IMR-90 (cell line): ENCODE data around the gene IER5L. TPM values are rescaled to one million over a fixed set of nuclear protein-coding genes. Genes with fewer than 3 reads are reported as not detected.

Source experiments
- ATAC-seq: fragments of 200-7000 bp; cut with Tn5 transposase; 2 replicates; pipeline ENCODE4 v1.9.1; 2020; ENCODE audit warnings: low read depth, mild to moderate bottlenecking, moderate library complexity
- BruUV-seq: library from RNA; stranded (reverse); fragments of 400-500 nt; replicated peaks from 2 replicates; lab custom pipeline; 2021; lab: Mats Ljungman, UMichigan
- CTCF ChIA-PET: fragments of 300-600 bp; formaldehyde crosslinking; extraction: SDS; loops from one replicate; lab custom pipeline; 2021; ENCODE audit warnings: antibody characterized with exemption; lab: Yijun Ruan, JAX
- POLR2A ChIA-PET: fragments of 300-600 bp; sonication (Branson Sonifier 250); formaldehyde crosslinking; loops from one replicate; lab custom pipeline; 2022; ENCODE audit warnings: antibody characterized with exemption; ENCODE audit not compliant: unreplicated experiment; lab: Charles Lee
- DNase-seq: peaks from one replicate; pipeline ENCODE4 v3.0.0; 2013
- H2AFZ ChIP-seq: replicated peaks from 2 replicates; pipeline ENCODE3; 2013; ENCODE audit warnings: low read length, mild to moderate bottlenecking; ENCODE audit not compliant: poor library complexity
- H2AK5ac ChIP-seq: 2 replicates; pipeline ENCODE4 v1.6.1; 2013; ENCODE audit warnings: low read depth, low read length, inconsistent platforms
- H2AK9ac ChIP-seq: replicated peaks from 2 replicates; pipeline ENCODE3; 2013; ENCODE audit warnings: mild to moderate bottlenecking, low read depth, low read length, moderate library complexity; ENCODE audit not compliant: poor library complexity
- H2BK120ac ChIP-seq: 2 replicates; pipeline ENCODE4 v1.6.1; 2013; ENCODE audit warnings: low read depth, low read length, inconsistent platforms
- H2BK15ac ChIP-seq: 3 replicates; pipeline ENCODE4 v1.6.1; 2013; ENCODE audit warnings: low read depth, low read length, inconsistent platforms
- H2BK20ac ChIP-seq: 2 replicates; pipeline ENCODE4 v1.6.1; 2013; ENCODE audit warnings: low read depth, mild to moderate bottlenecking, inconsistent platforms, low read length, moderate library complexity
- H2BK5ac ChIP-seq: 2 replicates; pipeline ENCODE4 v1.6.1; 2013; ENCODE audit warnings: mild to moderate bottlenecking, low read depth, low read length, inconsistent platforms; ENCODE audit not compliant: poor library complexity, severe bottlenecking
- H3K14ac ChIP-seq: replicated peaks from 2 replicates; pipeline ENCODE4 v1.6.1; 2013; ENCODE audit warnings: low read depth, low read length, inconsistent platforms
- H3K18ac ChIP-seq: 2 replicates; pipeline ENCODE4 v1.6.1; 2013; ENCODE audit warnings: low read depth, low read length, control low read depth
- H3K23ac ChIP-seq: 2 replicates; pipeline ENCODE4 v1.6.1; 2013; ENCODE audit warnings: low read depth, low read length, inconsistent platforms
- H3K27ac ChIP-seq: 2 replicates; pipeline ENCODE4 v1.5.1; 2013; ENCODE audit warnings: mild to moderate bottlenecking, control low read depth, low read length; ENCODE audit not compliant: insufficient read depth
- H3K27me3 ChIP-seq: 2 replicates; pipeline ENCODE4 v1.6.1; 2013; ENCODE audit warnings: low read length; ENCODE audit not compliant: control insufficient read depth, insufficient read depth
- H3K36me3 ChIP-seq: 2 replicates; pipeline ENCODE4 v1.6.1; 2013; ENCODE audit warnings: low read length, mixed read lengths; ENCODE audit not compliant: control insufficient read depth, insufficient read depth
- H3K4ac ChIP-seq: 2 replicates; pipeline ENCODE4 v1.6.1; 2013; ENCODE audit warnings: low read depth, low read length, inconsistent platforms
- H3K4me1 ChIP-seq: 2 replicates; pipeline ENCODE4 v1.6.1; 2013; ENCODE audit warnings: low read length, mixed read lengths; ENCODE audit not compliant: control insufficient read depth, insufficient read depth
- H3K4me2 ChIP-seq: 2 replicates; pipeline ENCODE4 v1.6.1; 2013; ENCODE audit warnings: low read depth, mild to moderate bottlenecking, control low read depth, low read length, moderate library complexity
- H3K4me3 ChIP-seq: 2 replicates; pipeline ENCODE4 v1.5.1; 2013; ENCODE audit warnings: low read depth, mild to moderate bottlenecking, control low read depth, low read length, moderate library complexity; ENCODE audit not compliant: insufficient read depth
- H3K56ac ChIP-seq: 2 replicates; pipeline ENCODE4 v1.6.1; 2013; ENCODE audit warnings: low read length, inconsistent platforms; ENCODE audit not compliant: insufficient read depth; ENCODE audit errors: extremely low read depth
- H3K79me1 ChIP-seq, 2 experiments: 2 replicates each; pipeline ENCODE4 v1.6.1; 2013; ENCODE audit warnings: low read length in 2 of 2, inconsistent platforms in 1 of 2, low read depth in 1 of 2
- H3K9ac ChIP-seq: 2 replicates; pipeline ENCODE4 v1.6.1; 2013; ENCODE audit warnings: low read depth, low read length, control low read depth
- H3K9me1 ChIP-seq: 2 replicates; pipeline ENCODE4 v1.6.1; 2013; ENCODE audit warnings: low read length, inconsistent platforms; ENCODE audit not compliant: insufficient read depth
- H3K9me3 ChIP-seq: 2 replicates; pipeline ENCODE4 v1.6.1; 2013; ENCODE audit warnings: low read length; ENCODE audit not compliant: control insufficient read depth, insufficient read depth
- H4K20me1 ChIP-seq: 2 replicates; pipeline ENCODE4 v1.6.1; 2013; ENCODE audit warnings: low read length, inconsistent platforms; ENCODE audit not compliant: insufficient read depth
- H4K5ac ChIP-seq: 2 replicates; pipeline ENCODE4 v1.6.1; 2013; ENCODE audit warnings: mild to moderate bottlenecking, low read depth, low read length, control low read depth
- H4K8ac ChIP-seq, 2 experiments: 2 replicates each; pipeline ENCODE4 v1.6.1; 2013; ENCODE audit warnings: low read depth in 2 of 2, low read length in 2 of 2, control low read depth in 1 of 2, inconsistent platforms in 1 of 2
- H4K91ac ChIP-seq: 2 replicates; pipeline ENCODE4 v1.6.1; 2013; ENCODE audit warnings: low read depth, low read length, inconsistent platforms; ENCODE audit not compliant: insufficient read depth
- CEBPB ChIP-seq: IDR thresholded peaks from 2 replicates; pipeline ENCODE4 v1.6.1; 2012; ENCODE audit warnings: low read depth, low read length, improper control_type of control experiment
- ELK1 ChIP-seq: fragments of 150-350 bp; IDR thresholded peaks from 2 replicates; pipeline ENCODE4 v1.6.1; 2016; ENCODE audit warnings: low read depth, mild to moderate bottlenecking, low read length, moderate library complexity, borderline replicate concordance
- SMC3 ChIP-seq: fragments of 150-350 bp; IDR thresholded peaks from 2 replicates; pipeline ENCODE4 v1.6.1; 2016; ENCODE audit warnings: low read depth, mild to moderate bottlenecking, antibody characterized with exemption, low read length, moderate library complexity
- WGBS, 2 experiments: methylation state at CpG; one replicate each; pipeline versions ENCODE4 v1.1.5 to v1.1.7; 2013; ENCODE audit warnings: missing lambda C conversion rate in 2 of 2; ENCODE audit not compliant: insufficient read length in 1 of 2; ENCODE audit errors: extremely low coverage in 2 of 2; 5-methylcytosine and 5-hydroxymethylcytosine counted together
- dilution Hi-C: fragments of 300-500 bp; cut with HindIII; formaldehyde crosslinking; loops from one replicate; pipeline ENCODE4 v1.14.3; 2018; ENCODE audit warnings: low sequenced_read_pairs; ENCODE audit not compliant: unreplicated experiment
- in situ Hi-C: fragments of 300-500 bp; cut with MboI; formaldehyde crosslinking; loops from 3 replicates; pipeline ENCODE4 v1.14.3; 2019; ENCODE audit warnings: low sequenced_read_pairs, inconsistent platforms, mixed read lengths
- intact Hi-C: fragments of 100-400 bp; cut with micrococcal nuclease; formaldehyde crosslinking; loops from 2 replicates; pipeline ENCODE4 v1.10.0; 2022
- polyA plus RNA-seq, 3 experiments: library from polyadenylated mRNA; depleted of rRNA; stranded (reverse); fragments of >200 nt; gene quantifications; 2 replicates each; pipeline ENCODE4 v1.2.3, GENCODE V29; 2012; ENCODE audit warnings: low replicate concordance in 1 of 3
- total RNA-seq: library from RNA; depleted of rRNA; stranded (reverse); fragments of >200 nt; gene quantifications from 2 replicates; pipeline ENCODE4 v1.2.3, GENCODE V29; 2012

The IER5L gene
- total and polyA plus RNA-seq, 2 of the 4 experiments (the other 2 are of a cell fraction), result 12.5 to 13.4 TPM

GRCh38 chr9:129187042-129187441 is 9.0 kb upstream of the IER5L start:
- Histone ChIP-seq H4K91ac (no peak overlapping the region), H2AK9ac (no peak overlapping the region), H3K4me1 (no peaks in the 10 kb centered on the region), H3K9ac (no peak overlapping the region), H2BK120ac (no peak overlapping the region), H4K8ac (no peak overlapping the region), H3K9me3 (peaks cover 9% of the 10 kb centered on the region), H3K4ac (no peak overlapping the region), H3K4me3 (no peak overlapping the region), H3K27me3 (no peaks in the 10 kb centered on the region), H3K9me1 (peaks cover 6% of the 10 kb centered on the region), H4K5ac (no peak overlapping the region), H4K20me1 (no peaks in the 10 kb centered on the region), H2BK20ac (no peak overlapping the region), H3K23ac (no peak overlapping the region), H3K14ac (no peak overlapping the region), H2BK5ac (no peak overlapping the region), H3K27ac (no peak overlapping the region), H3K36me3 (no peaks in the 10 kb centered on the region), H3K79me1 (no peaks in the 10 kb centered on the region), H3K18ac (no peak overlapping the region), H2BK15ac (no peak overlapping the region), H3K56ac (no peak overlapping the region), H3K4me2 (no peak overlapping the region), H2AK5ac (no peak overlapping the region), H2AFZ (no peak overlapping the region)
- ChIA-PET CTCF (no interaction called here), POLR2A (no interaction called here)
- no TSS peak for BruUV-seq
- DNase-seq, result no peak
- TF ChIP-seq SMC3 (no peak), ELK1 (no peak), CEBPB (no peak)
- WGBS, 2 experiments, result no CpG with 5 or more reads among the region's 1 CpG
- ATAC-seq, result no peak
- in situ Hi-C loops (no loop called here), dilution Hi-C loops (no loop called here), intact Hi-C loops (no loop called here)
